ENCODE data around the gene ETV1. TPM values are rescaled to one million over a fixed set of nuclear protein-coding genes. Genes with fewer than 3 reads are reported as not detected.
A peak's percentile ranks its signal among the peaks of the same experiment; 100 is the strongest.

The ETV1 gene
- total and polyA plus RNA-seq, 9 of the 15 experiments (the other 6 are each of a cell fraction or from before 2014, with no cell fraction given) = 7.2 to 27.4 (median 14.0) TPM

- Histone ChIP-seq H3K4me3 (peak overlapping the region; percentile 51), H2AFZ (ENCODE audit: low read depth, low read length) (peak overlapping the region; percentile 61; the same call in 1 of the 2 replicates), H3K27me3 (ENCODE audit: control insufficient read depth in 2 of 2, insufficient read depth in 2 of 2, low read length in 2 of 2) (no peaks in the 10 kb centered on the region), H3K79me2 (ENCODE audit: control insufficient read depth, insufficient read depth, low read length) (peaks cover 49% of the 10 kb centered on the region), H3K9me1 (ENCODE audit: control insufficient read depth, insufficient read depth, low read length) (no peaks in the 10 kb centered on the region), H4K20me1 (replicated peaks; ENCODE audit: control insufficient read depth, insufficient read depth, low read length) (no peaks in the 10 kb centered on the region), H3K27ac (ENCODE audit: extremely low read depth, low read depth, low read length) (peak overlapping the region; percentile 93; the same call in 2 of the 3 replicates), H3K4me2 (ENCODE audit: insufficient read depth, low read length) (peak overlapping the region; percentile 89), H3K36me3 (ENCODE audit: control insufficient read depth, insufficient read depth, low read length) (no peaks in the 10 kb centered on the region), H3K4me1 (replicated peaks in 1 of 2; ENCODE audit: control insufficient read depth in 2 of 2, insufficient read depth in 2 of 2, low read length in 2 of 2) (peaks cover 4 to 7% of the 10 kb centered on the region in 2 experiments; a peak in 4 of 5 replicates), H3K9me3 (replicated peaks; ENCODE audit: control insufficient read depth, insufficient read depth, low read depth, low read length) (no peaks in the 10 kb centered on the region), H3K9ac (ENCODE audit: insufficient read depth in 1 of 2, low read depth in 2 of 2, low read length in 2 of 2) (peak overlapping the region in 1 of 2 experiments; percentile 75; a peak in 2 of 4 replicates)
- in situ Hi-C loops (cut with MboI) (loop anchor here (25.0 kb wide), 1 partner anchor 1275 kb away; no protein-coding TSS in a partner anchor), intact Hi-C loops (cut with micrococcal nuclease) (loop anchor here (5.0 kb wide), 1 partner anchor 1270 kb away; no protein-coding TSS in a partner anchor)
- no peak for DNase-seq (ENCODE audit: extremely low read depth in 1 of 4, low spot score in 3 of 4)
- TF ChIP-seq DMBX1 (CRISPR knock-in tag; IDR thresholded peaks at IDR 0.05; ENCODE audit: borderline replicate concordance) = no peak
- TF ChIP-seq, protein P1, sequence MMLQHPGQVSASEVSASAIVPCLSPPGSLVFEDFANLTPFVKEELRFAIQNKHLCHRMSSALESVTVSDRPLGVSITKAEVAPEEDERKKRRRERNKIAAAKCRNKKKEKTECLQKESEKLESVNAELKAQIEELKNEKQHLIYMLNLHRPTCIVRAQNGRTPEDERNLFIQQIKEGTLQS (IDR thresholded peaks at IDR 0.05) = peak; percentile 74
- TF ChIP-seq, protein P1 (CRISPR knock-in tag; conservative IDR thresholded peaks at IDR 0.05) = no peak
- TF ChIP-seq, protein P2, sequence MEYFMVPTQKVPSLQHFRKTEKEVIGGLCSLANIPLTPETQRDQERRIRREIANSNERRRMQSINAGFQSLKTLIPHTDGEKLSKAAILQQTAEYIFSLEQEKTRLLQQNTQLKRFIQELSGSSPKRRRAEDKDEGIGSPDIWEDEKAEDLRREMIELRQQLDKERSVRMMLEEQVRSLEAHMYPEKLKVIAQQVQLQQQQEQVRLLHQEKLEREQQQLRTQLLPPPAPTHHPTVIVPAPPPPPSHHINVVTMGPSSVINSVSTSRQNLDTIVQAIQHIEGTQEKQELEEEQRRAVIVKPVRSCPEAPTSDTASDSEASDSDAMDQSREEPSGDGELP (CRISPR knock-in tag; IDR thresholded peaks at IDR 0.05; ENCODE audit: borderline replicate concordance) = no peak
- no peak for TF ChIP-seq FOXA1 (IDR thresholded peaks at IDR 0.05; ENCODE audit: borderline replicate concordance)
- TF ChIP-seq RFX7 (CRISPR knock-in tag; IDR thresholded peaks at IDR 0.05) = no peak
- no peak for TF ChIP-seq THRAP3 (IDR thresholded peaks at IDR 0.05; ENCODE audit: borderline replicate concordance)
- no peak for FAIRE-seq
- no TSS peak for BruUV-seq (replicated peaks)
- ATAC-seq = no peak
- ChIA-PET POLR2A (no interaction called here), CTCF (ENCODE audit: low intra/inter-chr PET ratio) (no interaction called here)
- 0% methylated on average over 1 of the region's 1 CpG for WGBS (ENCODE audit: insufficient coverage, low coverage, missing lambda C conversion rate)
Observed at GRCh38 chr7:13987395-13987794, 2.1 kb downstream of the ETV1 start.
